Measurements from ENCODE around the gene HYAL3.
"Not testable (repeated sequence)": the region's sequence is repeated elsewhere in the genome, so short reads cannot be mapped to it uniquely, and the experiment has no call there.

Gene HYAL3

DNA sequence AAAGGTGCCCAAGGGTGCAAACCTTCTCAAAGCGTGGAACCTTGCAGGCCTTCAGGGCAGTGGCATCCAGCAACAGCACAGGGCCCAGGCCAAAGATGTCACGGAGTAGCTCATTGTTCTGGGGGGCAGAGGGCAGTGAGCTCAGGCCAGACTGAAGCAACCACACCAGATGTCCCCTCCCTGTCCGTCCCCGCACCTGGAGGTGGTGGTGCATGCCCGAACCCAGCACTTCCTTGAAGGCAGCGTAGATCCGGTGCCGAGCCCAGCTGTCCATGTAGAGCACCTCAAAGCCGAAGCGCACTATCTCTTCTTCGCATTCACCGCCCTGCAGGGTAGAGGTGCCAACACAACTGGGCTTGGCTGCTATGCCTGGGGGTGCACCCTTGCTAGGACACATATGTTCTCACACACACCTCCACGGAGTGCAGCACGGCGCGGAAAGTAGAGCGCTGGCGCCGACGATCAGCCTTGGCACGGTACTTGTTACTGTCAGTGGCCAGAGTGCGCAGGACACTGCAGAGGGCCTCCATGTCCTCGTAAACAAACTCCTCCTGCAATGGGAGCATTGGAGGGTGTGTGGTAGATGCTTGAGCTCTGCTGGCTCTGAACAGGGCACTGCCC, 10.7 kb downstream of the HYAL3 start:
- DNase-seq: no peak

DNA sequence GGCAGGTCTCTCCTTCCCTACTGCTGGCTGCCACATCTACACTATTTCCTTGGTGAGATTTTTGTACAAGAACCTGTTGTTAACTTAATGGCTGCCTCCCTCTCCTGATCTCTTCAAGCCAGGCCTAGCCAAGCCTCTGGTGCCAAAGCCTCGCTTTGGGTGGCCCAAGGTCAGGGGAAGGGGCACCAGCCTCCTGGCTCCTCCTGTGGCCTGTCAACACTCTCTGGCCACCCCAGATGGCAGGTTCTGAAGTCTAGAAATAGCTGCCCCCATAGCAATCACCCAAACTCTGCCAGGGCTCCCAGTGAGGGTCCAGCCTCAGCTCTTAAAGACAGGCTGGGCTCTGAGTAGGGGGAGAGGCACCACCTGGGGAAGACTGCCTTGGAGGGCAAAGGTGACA, 11.9 kb downstream of the HYAL3 start:
- no peak for DNase-seq

DNA sequence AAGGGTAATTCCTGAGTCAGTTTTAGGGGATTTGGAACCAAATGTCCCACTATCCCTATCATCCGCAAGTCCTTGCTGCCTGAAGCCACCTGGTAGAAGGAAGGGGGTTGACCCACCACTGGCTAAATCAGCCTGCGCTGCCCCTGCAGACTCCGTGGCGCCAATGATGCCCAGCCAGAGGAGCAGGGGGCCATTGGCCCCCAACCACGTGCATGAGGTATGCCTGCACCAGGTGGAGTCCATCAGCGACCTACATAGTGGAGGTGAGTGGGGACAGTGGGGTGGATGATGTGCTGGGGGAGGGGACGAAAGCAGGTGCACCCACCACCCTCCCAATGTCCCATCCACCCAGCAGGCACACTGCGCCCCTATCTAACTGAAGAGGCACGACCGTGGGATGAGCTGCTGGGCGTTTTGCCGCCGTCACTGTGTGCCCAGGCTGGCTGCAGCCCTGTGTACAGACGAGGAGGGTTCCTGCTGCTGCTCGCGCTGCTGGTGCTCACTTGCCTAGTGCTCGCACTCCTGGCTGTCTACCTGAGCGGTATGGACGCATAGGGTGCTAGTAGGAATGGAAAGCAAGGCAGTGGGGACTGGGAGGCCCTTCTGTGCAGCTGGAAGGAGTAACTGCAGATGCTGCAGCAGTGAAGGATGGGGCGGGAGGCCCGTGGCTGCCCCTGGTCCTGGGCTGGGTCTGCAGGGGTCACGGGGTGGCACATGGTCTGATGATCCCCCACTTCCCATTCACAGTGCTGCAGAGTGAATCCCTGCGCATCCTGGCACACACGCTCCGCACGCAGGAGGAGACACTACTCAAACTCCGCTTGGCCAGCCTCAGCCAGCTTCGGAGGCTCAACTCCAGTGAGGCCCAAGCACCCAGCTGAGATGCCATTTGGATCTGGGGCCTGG, 12.6 kb downstream of the HYAL3 start:
- no peak for DNase-seq

DNA sequence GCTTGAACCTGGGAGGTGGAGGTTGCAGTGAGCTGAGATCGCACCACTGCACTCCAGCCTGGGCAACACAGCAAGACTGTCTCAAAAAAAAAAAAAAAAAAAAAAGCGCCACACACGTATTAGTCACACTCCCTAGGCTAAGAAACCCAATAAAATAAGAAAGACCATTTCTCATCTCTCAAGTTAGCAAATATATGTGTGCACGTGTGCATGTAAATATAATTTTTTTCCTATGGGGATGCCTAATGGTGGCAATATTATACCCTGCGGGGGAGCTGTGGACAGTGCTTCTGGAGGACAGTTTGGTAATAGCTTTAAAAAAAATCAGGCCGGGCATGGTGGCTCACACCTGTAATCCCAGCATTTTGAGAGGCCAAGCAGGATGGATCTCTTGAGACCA, 15.1 kb downstream of the HYAL3 start:
- not testable (repeated sequence) for DNase-seq

DNA sequence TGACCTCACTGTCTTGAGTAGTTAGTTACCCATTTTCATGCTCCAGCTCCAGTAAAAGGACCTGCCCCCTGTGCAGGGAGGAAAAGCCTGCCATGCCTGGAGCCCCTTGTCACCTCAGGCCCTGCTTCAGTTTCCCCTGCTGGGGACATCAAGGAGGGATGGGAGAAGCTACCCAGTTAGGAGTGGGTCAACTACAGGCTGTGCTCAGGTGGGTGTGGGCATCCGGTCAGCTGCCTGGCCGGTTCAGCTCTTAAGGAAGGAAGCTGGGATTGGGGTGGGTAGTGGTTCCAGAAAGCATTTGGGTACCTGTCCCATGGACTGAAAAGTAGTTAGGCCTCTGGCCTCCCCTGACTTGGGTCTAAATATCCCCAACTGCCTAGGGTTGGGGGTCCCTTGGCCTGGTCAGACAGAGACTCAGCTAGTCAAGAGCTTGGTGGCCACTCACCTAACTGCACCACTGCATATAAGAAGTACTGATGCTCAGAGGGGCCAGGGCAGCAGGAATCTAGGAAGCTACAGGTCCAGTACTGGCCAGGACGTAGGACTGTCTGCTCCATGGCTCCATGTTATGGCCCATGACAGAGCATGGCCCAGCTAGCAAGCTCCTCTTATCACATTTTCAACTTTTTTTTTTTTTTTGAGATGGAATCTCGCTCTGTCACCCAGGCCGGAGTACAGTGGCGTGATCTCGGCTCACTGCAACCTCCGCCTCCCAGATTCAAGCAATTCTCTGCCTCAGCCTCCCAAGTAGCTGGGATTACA, 19.8 kb downstream of the HYAL3 start:
- DNase-seq: no peak

DNA sequence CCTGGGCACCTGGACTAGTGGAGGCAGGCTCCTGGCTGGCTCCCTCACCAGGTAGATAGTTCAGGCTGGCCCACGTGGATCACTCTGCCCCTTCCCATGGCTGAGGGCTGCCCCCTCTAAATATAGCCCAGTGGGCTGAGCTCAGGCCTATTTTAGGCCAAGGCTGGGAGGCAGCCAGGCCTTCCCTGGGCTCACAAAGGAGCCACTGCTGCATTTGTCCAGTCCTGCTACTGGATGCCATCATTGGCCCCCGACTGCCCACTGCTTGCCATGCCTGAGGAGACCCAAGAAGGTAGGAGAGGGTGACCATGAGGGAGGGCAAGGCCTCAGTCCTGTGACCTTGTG, 20.4 kb downstream of the HYAL3 start, which contains the start of gene LSMEM2:
Gene LSMEM2 (plus strand): TSS at position 208 of the 345 bp plus-strand sequence. CDS start 27 bp downstream, at position 235.
- no peak for DNase-seq

DNA sequence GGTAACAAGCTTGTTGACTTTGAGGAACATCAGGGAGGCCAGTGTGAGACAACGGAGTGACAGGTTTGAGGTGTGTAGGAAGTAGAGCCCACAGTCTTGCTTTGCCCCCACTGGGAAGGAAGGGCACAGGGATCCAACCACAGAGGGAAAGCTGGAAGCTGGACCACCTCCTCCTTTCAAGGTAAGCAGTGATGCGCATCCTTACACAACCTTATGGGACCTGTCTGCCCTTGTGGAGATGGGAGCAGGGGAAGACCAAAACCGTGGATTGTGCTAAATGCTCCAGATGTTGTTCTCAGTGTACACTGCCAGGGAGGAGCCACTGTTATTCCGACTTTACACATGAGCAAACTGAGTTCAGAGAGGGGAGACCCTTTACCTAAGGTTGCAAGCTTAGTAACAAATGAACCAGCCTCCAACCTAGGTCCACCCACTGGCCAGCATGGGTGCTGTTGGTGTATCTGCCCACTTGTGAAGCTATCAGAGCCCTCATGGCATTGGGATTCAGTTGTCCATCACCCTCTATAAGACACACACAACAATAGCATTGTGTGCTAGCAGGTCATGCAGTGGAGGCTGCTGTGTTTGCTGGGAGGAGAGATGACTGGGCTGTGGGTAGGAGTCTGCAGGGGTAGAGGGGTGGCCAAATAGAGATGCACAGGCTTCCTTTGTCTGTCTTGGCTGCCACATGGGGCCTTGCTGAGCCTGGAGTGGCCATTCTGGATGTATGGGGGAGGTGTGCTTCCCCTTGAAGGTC, 20.9 kb downstream of the HYAL3 start:
- DNase-seq: no peak

DNA sequence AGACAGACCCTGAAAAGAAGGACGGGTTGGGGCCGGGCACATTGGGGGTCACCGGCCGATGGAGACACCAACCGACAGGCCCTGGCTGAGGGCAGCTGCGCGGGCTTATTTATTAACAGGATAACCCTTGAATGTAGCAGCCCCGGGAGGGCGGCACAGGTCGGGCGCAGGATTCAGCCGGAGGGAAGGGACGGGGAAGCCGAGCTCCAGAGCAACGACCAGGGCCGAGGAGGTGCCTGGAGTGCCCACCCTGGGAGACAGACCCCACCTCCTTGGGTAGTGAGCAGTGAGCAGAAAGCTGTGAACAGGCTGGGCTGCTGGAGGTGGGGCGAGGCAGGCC, 22.5 kb downstream of the HYAL3 start:
- no peak for DNase-seq

DNA sequence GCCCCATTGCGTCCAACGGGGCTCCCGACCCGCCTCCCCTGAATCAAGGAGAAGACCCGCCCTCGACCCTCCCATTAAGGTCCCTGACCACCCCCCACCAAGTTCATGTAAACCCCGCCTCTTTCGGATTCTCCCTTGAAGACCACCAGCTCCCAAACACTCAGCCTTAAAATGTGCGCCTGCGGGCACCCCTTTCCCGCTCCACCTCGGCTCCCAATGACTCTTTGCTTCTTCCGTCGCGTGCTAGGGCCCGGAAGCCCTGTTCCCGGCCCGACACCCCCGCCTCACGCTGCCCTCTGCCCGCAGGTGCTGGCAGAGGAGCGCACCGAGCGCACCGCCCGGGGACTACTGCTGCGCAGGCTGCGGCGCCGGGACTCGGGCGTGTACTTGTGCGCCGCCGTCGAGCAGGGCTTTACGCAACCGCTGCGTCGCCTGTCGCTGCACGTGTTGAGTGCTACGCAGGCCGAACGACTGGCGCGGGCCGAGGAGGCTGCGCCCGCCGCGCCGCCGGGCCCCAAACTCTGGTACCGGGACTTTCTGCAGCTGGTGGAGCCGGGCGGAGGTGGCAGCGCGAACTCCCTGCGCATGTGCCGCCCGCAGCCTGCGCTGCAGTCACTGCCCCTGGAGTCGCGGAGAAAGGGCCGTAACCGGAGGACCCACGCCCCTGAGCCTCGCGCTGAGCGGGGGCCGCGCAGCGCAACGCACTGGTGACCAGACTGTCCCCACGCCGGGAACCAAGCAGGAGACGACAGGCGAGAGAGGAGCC, 23.0 kb downstream of the HYAL3 start:
- no peak for DNase-seq

DNA sequence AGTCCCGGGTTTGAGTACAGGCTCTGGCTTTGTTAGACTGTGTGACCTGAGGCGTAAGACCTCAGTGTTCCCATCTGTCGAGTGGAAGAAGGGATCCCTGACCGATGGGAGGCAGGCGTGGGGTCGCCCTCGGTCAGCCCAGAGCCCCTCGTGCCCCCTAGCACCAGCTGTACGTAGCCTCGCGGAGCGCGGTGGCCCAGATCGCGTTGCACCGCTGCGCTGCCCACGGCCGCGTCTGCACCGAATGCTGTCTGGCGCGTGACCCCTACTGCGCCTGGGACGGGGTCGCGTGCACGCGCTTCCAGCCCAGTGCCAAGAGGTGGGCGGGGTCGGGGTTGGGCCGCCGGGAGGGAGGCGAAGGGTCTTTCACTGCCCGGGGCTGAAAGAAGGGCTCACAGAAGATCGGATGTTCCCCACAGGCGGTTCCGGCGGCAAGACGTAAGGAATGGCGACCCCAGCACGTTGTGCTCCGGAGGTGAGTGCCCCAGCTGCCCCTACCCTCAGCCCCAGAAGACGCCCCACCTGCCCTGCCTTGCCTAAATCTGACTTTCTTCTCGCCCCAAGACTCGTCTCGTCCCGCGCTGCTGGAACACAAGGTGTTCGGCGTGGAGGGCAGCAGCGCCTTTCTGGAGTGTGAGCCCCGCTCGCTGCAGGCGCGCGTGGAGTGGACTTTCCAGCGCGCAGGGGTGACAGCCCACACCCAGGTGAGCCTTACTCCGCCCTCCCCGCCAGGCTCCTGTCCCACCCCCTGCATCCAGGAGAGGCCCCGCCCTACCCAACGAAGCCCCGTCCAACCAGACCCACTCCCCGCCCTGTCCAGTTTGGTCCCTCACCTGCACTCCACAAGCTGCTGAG, 23.8 kb downstream of the HYAL3 start:
- no peak for DNase-seq

DNA sequence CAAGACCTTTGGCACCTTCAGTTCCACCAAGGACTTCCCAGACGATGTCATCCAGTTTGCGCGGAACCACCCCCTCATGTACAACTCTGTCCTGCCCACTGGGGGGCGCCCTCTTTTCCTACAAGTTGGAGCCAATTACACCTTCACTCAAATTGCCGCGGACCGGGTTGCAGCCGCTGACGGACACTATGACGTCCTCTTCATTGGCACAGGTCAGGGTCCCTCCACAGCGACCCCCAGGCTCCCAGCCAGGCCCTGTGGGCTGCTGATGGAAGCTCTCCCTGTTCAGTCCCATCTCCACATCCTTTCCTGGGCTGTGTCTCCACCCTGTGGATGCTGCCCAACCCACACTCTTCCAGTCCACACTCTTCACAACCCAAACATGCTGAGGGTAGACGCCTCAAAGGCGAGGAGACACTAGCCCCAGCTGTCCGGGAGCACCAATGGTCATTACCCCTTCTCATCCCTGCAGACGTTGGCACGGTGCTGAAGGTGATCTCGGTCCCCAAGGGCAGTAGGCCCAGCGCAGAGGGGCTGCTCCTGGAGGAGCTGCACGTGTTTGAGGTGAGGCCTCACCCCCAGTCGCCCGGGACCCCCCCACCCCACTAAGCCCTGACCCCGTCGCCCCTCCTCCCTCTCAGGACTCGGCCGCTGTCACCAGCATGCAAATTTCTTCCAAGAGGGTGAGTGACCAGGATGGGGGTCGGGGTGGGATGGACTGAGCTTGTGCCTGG, 24.7 kb downstream of the HYAL3 start:
- DNase-seq: peak; percentile 46

DNA sequence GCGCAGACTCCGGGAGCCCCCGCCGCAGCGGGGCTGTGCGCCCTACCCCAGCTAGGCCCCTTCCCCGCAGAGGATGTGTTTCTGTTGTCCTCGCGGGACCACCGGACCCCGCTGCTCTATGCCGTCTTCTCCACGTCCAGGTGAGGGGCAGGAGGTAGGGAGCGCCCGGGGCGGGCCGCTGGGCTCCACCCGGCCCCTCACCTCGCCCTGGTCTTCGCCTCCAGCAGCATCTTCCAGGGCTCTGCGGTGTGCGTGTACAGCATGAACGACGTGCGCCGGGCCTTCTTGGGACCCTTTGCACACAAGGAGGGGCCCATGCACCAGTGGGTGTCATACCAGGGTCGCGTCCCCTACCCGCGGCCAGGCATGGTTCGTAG, 25.5 kb downstream of the HYAL3 start:
- DNase-seq: no peak

DNA sequence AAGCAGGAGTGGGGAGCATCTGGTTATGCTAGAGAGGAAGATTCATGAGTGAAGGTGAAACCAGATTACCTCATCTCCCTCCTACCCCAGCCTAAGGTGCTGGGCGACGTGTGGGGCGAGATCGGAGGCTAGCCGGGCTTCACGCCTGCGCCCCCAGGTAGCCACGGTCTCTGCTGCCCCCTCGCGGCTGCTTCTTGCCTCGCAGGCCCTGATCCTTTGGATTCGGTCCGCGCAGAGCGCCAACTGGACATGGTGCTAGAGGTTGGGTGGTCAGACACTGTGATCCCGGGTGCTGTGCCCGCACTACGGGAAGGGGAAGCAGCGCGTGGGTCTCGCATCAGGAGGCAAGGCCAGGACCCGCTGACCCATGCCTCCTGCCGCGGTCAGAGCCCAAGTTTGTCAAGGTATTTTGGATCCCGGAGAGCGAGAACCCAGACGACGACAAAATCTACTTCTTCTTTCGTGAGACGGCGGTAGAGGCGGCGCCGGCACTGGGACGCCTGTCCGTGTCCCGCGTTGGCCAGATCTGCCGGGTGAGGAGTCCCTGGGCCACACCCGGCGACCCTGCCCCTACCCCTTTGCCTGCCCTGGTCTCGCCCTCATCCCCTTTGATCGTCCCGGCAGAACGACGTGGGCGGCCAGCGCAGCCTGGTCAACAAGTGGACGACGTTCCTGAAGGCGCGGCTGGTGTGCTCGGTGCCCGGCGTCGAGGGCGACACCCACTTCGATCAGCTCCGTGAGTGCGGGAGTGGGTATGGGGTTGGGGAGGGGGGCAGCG, 26.1 kb downstream of the HYAL3 start:
- DNase-seq: peak; percentile 67

DNA sequence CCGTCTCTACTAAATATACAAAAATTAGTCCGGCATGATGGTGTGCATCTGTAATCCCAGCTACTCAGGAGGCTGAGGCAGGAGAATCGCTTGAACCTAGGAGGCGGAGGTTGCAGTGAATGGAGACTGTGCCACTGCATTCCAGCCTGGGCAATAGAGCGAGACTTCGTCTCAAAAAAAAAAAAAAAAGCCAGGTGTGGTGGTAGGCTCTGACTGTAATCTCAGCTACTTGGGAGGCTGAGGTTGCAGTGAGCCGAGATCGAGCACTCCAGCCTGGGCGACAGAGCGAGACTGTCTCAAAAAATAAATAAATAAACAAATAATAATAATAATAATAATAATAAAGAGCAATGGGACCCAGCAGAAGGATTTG, 26.7 kb downstream of the HYAL3 start:
- DNase-seq: not testable (repeated sequence)

DNA sequence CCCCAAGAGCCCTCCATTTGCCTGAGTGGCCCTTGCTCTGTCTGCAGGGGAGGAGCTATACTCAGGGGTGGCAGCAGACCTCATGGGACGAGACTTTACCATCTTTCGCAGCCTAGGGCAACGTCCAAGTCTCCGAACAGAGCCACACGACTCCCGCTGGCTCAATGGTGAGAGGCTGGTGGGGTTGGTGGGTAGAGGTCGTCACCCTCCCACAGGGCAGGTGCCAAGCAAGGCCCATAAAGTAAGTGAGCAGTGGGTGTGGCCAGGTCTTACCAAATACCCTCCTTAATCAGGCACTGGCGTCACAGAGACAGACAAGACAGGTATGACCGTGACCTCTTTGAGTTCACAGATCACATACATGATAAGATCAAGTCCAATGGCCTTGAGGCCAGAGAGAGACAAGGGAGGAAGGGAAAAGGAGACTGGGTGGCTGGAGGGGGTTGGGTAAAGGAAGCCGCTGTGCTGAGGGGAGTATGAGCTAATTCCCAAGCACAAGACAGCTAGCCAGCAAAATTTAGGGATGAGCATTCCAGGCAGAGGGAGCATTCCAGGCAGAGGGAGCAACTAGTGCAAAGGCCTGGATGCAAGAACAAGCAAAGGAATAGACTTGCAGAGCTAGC, 27.8 kb downstream of the HYAL3 start:
- DNase-seq: no peak

DNA sequence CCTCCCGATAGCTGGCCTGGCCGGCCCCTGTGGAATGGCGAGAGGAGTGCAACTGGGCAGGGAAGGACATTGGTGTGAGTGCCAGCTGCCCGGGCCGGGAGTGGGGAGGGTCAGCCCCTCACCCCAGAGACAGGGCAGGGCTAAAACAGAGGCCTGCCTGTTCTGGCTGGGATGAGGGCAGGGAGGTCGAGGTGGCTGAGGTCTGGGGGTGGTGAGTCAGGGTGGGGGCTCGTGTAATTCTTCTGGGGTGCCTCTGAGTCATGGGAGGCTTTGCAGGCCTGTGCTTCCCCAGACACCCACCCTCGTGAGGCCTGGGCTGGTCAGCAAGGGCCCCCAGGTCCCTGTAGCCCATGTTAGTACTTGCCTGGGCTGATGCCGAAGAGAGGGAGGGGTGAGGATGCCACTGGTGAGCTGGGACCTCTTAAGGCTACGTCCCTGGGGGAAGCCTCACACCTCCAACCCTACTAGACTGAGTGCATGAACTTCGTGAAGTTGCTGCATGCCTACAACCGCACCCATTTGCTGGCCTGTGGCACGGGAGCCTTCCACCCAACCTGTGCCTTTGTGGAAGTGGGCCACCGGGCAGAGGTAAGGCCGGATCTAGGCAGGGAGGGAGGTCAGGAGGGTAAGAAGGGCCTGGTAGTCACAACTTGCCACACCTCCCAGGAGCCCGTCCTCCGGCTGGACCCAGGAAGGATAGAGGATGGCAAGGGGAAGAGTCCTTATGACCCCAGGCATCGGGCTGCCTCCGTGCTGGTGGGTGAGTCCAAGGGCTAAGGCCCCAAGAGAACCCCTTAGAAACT, 28.6 kb downstream of the HYAL3 start:
- no peak for DNase-seq

DNA sequence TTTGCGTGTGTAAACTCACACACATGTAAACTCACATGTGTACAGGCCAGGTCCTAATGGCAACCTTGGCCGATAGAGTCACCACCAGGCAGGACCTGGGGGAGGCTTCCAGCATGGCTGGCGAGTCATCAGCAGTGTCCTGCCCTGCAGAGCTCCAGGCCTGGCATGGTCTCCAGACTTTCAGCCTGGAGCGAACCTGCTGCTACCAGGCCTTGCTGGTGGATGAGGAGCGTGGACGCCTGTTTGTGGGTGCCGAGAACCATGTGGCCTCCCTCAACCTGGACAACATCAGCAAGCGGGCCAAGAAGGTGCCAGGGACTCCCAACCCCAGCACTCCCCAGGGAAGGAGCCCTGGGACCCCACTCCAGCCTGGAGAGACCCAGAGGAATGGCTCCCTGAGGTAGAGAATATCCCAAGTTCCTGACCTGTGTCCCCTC, 29.2 kb downstream of the HYAL3 start:
- DNase-seq: no peak

DNA sequence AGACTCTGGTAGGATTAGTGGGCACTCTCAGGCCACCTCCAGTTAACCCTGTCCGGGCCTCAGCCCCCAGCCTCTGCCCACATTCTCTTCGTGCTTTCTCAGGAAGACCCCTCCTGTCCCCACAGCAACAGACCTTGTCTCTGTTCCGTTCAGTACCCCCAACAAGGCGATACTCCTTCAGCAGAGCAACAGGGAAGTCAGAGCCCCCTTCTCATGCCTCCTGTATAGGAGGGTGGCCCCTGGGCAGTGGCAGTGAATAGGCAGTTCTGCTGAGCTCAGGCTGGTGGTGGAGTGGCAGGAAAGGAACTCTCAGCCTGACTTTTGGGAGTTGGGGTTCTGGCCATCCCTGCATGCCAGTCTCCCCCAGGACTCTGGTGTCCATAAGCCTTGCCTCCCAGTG, 29.7 kb downstream of the HYAL3 start:
- DNase-seq: no peak
